ENCODE results near the gene CDK5R2.
A peak's percentile ranks its signal among the peaks of the same experiment; 100 is the strongest.

The CDK5R2 gene

GRCh38 chr2:219001100-219001576 lies 41.7 kb downstream of the CDK5R2 start:
- no peak for TF ChIP-seq ZFX (IDR thresholded peaks at IDR 0.05)
- no peak for TF ChIP-seq CTCF (conservative IDR thresholded peaks at IDR 0.05)
- peak overlapping the region; percentile 64 for H3K27ac ChIP-seq

- peak overlapping the region; percentile 64 for H3K27ac ChIP-seq
- no peak for TF ChIP-seq ZFX (IDR thresholded peaks at IDR 0.05)
- TF ChIP-seq CTCF (conservative IDR thresholded peaks at IDR 0.05): no peak
These were observed 42.3 kb downstream of the CDK5R2 start for GRCh38 chr2:219001577-219002394.

- peak overlapping the region; percentile 64 for H3K27ac ChIP-seq
- TF ChIP-seq ZFX (IDR thresholded peaks at IDR 0.05): no peak
- peak; percentile 88 for TF ChIP-seq CTCF (conservative IDR thresholded peaks at IDR 0.05)
These were observed 43.2 kb downstream of the CDK5R2 start for GRCh38 chr2:219002395-219003266.

GRCh38 chr2:219003267-219003634 lies 43.8 kb downstream of the CDK5R2 start:
- no peak overlapping the region for H3K27ac ChIP-seq
- TF ChIP-seq CTCF (conservative IDR thresholded peaks at IDR 0.05) (no peak), ZFX (IDR thresholded peaks at IDR 0.05) (no peak)

- TF ChIP-seq CTCF (conservative IDR thresholded peaks at IDR 0.05) (no peak), ZFX (IDR thresholded peaks at IDR 0.05) (no peak)
These were observed 44.5 kb downstream of the CDK5R2 start for GRCh38 chr2:219003979-219004378.

GRCh38 chr2:219009294-219009693 lies 49.8 kb downstream of the CDK5R2 start:
- H3K27ac ChIP-seq: no peak overlapping the region
- no peak for TF ChIP-seq CTCF (conservative IDR thresholded peaks at IDR 0.05)
- no peak for TF ChIP-seq ZFX (IDR thresholded peaks at IDR 0.05)

More at GRCh38 chr2:219003979-219004378, 44.5 kb downstream of the CDK5R2 start:
- no peak overlapping the region for H3K27ac ChIP-seq

Data from C4-2B (cell line).